ENCODE measurements around the gene S100P. TPM values are rescaled to one million over a fixed set of nuclear protein-coding genes. Genes with fewer than 3 reads are reported as not detected.
"Not testable (repeated sequence)": the region's sequence is repeated elsewhere in the genome, so short reads cannot be mapped to it uniquely, and the experiment has no call there.

S100P gene
- polyA plus RNA-seq, 10 donors: 0.39 to 3.2 (median 1.9) TPM; not detected in 1

DNA sequence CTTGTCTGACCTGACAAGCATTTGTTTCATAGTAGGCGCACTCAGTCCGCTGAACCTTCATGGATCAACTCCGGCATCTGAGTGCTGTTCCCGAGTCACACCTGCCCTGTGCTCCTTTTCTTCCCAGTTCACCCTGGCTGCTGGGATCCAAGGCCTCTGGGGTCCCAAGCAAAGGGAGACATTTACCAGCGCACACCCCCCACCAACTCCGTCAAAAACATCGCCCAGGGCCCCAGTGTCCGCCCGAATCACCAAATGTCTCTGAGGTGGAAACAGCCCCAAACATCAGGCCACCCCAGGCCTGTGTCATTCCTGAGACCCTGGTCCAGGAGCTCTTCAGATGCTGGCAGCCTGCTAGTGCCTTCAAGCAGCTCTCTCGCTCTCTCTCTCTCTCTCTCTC lies 27.4 kb downstream of the S100P start:
- DNase-seq: no peak

DNA sequence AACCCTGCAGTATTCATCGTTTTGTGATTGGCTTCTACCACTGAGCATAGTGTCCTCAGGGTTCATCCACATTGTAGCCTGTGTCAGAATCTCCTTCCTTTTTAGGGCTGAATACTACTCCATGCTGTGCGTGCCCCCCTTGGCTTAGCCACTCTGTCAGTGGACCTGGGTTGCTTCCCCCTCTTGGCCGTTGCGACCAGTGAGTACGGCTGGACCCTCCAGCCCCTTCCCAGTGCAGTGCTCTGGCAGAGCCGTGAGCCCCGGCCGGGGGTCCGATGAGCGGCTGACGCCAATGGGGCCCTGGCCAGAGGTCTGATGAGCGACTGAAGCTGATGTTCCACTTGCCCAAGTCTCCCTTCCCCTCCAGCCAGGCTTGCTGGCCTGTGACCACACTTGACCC lies 29.2 kb downstream of the S100P start:
- no peak for DNase-seq

DNA sequence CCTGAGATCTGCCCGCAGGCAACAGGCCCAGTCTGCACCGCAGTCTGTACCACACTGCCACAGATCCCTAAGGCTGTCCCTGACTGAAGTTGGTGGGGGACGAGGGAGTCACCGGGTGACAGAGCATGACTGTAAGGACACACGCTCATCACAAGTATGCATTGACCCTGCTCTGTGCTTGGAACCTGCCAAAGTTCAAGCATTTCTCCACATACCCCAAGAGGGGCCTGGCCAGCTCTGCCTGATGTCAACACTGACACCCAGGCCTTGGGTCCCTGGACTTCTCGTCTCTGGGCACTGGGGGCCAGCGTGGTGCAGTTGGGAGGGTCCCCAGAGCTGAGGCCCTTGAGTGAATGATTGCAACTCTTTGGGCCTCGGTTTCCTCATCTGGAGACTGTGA lies 30.2 kb downstream of the S100P start:
- DNase-seq: no peak

DNA sequence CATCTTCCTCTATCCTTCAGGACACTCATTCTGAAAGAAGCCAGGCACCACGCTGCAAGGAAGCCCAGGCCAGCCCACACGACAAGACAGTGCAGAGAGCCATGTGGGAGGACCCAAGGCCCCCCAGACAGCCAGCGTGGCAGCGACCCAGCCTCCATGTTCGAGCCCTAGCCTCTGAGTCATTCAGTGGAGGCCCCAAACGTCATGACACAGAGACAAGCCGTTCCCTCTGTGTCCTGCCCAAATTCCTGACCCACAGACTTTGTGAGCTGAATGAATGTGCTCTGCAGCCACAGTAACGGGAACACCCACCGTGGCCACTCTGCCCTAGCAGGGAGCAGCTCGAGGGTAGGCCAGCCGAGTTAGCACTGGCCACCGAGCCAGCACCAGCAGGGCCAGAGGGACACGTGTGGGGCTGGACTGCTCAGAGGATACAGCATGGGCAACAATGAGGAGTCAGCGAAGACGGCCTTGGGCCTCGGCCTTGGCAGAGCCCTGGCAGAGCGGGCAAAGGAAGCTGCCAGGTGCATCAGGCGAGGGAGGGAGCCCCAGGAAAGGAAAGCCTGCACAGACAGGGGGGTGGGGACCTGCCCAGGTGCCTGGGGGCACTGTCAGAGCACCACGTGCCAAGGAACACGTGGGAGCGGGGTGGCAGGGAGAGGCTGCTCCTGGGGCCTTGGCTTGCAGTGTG lies 30.9 kb downstream of the S100P start:
- DNase-seq: no peak

DNA sequence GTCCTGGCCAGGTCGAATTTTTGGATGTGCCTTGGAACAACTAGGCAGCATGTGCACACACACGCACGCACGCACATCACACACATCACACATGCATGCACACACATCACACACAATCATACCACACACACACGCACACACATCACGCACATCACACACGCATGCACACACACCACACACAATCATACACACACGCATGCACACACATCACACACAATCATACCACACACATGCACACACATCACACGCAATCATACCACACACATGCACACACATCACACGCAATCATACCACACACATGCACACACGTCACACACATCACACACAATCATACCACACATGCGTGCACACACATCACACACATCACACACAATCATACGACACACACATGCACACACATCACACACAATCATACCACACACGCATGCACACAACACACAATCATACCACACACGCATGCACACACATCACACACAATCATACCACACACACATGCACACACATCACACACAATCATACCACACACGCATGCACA lies 31.8 kb downstream of the S100P start:
- DNase-seq: not testable (repeated sequence)

DNA sequence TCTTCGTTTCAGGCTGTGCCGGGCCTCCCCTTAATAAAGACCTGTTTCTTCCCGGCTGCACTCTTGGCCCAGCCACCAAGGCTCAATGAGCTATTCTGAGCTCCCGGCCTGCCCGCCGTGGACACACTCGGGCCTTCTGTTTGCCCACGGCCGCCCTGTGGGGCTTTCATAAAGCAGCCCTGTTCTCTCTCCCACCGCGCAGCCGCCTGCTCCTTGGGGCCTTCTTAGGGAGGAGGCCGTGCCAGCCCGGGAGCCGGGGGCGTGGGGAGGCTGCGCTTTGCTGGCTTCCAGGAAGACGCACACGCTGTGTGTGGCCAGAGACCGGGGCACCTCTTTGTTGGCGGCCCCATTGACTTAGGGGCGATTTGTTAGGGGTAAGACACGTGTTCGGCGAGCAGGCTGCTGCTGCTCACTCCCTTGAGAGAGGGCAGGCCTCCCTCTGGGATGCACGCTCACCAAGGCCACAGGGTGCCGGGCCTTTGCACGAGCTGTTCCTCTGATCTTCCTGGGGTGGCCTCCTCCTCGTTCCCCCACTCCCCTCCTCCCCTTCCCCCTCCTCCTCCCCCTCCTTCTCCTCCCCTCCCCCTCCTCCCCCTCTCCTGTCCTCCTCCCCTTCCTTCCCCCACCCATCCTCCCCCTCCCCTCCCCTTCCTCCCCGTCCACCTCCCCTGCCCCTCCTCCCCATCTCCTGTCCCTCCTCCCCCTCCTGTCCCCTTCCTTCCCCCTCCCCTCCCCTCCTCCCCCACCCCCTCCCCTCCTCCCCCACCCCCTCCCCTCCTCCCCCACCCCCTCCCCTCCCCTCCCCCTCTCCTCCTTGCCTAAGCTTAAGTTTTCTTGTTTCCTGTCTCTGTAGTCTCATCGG lies 33.6 kb downstream of the S100P start:
- DNase-seq: no peak

DNA sequence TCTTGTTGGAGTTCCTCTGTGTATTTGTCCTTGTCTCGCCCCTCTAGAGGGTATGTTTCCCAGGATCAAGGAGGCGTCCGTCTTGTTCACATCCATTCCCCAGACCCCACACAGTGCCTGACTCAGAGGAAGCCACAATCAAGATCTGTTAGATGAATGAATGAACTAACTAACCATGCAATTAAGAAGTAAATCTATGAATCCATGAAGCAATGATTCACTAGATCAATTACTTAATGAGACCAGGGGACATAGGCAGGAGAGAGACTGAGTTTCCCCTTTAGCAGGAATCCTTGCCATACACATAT lies 34.2 kb downstream of the S100P start:
- DNase-seq: no peak

DNA sequence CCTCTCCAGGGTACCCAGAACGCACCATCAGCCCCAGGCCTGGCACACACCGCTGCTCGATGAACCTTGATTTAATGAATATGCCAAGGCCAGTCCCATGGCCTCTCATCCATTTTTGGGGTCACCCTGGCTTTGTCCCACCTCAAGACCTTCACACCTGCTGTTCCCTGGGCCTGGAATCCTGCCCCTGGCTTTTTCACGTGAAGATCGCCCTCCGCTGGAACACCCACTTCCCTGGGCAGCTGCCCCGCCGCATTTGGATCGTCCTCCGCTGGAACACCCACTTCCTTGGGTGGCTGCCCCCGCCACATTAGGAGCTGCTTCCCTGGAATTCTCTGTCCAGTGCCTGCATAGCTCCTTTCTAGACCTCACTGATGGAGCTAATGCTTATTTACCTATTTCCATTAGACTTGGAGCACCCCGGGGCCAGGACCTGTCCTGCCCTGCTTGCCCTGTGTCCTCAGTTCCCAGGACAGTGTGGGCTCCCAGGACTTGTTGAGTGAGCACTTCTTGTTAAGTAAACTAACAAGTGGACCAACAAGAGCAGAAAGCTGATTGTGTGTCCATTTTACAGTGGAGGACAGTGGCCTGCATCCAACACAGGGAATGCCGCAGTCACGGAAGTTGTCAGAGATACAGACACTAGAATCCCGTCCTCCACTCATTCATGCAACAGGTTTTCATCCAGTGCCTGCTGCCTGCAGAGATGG lies 34.8 kb downstream of the S100P start:
- no peak for DNase-seq

DNA sequence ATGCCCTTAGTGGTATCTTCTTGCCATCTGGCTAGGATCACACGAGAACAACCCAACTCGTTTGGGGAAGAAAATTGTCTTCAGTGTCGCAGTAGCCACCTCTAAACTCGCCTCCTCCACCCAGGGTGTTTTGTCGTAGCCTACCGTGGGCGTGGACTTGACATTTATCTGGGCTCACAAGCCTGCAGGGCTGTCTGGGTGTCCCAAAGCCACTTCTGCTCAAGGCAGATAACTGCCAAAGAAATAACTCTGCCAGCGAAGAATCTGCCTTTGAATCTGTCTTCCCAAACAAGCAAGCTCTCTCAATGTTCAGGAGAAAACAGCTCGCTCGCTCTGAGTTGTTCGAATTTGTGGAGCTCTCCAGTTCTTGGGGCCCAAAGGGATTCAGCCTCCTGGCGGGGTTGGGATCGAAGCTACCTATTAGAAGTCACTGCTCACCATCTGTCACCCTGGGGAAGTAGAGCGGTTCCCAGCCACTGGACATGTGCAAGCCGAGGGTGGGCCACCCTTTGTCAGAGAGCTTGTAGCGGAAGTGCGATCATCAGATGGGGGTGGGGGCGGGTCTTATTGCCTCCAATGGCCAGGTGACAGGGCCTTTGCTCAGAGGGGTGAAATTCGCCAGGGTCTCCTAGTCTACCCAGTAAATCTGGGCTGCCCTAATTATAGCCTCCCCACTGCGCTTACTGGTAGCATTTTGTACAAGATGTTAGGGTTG lies 37.1 kb downstream of the S100P start:
- no peak for DNase-seq

DNA sequence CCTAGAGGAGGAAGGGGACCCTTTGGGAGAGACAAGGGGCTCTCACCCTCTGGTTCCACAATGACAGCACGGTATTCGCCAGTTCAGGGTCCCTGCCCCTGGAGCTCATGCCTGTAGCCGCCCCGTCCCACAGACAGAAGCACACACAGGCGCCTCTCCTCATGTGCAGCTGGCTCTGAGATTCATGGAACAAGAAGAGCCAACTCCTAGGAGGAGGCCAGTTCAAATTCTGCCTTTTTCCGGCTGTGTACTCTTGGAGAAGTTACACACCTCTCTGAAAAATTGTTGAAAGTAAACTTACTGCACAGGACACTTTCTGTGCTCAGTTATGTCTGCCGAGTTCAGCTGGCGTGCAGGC lies 37.6 kb downstream of the S100P start:
- no peak for DNase-seq

DNA sequence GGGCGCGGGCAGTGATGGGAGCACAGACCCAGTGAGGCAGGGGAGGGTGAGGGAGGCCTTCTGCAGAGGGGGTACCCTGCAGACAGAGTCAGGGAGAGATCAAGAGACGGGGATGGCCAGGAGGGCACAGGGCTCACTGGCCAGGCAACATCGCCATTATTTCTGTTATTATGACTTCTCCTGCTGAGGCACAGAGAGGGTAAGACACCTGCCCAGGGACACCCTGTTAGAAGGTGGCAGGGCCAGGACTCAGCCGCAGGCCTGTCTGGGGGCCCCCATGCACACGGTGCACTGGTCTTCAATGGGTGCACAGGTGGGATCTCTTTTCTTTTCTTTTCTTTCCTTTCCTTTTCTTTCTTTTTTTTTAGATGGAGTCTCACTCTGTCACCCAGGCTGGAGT lies 38.1 kb downstream of the S100P start:
- no peak for DNase-seq

DNA sequence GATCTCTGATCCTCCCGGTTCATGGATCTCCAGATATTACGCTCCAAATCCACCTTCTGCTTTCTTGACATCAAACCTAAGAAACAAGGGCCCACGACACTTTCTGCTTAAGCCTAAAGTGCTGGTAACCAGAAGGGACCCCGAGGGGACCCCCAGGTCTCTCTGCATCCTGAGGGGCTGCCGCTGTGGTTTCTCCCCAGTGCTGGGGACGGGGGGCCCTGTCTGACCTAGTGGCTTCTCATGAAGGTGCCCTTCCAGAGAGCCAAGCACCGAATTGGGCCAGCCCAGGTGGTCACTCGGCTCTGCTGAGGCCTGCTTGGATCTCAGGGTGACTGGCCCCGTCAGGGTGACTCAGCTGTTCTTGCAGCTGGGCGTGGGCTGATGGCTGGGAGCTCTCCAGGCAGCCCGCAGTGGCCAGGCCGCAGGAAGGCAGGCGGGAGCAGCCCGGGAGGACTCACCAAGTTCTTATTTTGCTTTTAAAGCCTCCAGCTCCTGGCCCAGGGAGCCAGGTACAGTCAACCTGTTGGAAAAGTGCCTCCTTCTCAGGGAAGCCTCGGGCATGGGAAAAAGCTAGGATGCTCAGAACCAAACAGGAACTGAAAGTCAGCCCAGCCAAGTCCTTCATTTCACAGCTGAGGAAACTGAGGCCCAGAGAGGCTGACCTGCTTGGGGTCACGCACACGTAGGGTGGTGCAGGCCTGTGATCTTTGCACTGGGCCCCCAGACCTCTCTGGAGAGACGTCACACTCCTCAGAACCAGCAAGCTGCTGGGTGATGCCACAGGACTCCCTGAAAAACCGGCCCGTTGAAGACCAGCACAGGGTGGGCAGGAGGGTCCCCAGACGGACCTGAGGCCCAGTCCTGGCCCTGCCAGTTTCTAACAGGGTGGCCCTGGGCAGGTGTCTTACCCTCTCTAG lies 39.0 kb downstream of the S100P start:
- peak in 1 of 3 donors; percentile 50 for DNase-seq

DNA sequence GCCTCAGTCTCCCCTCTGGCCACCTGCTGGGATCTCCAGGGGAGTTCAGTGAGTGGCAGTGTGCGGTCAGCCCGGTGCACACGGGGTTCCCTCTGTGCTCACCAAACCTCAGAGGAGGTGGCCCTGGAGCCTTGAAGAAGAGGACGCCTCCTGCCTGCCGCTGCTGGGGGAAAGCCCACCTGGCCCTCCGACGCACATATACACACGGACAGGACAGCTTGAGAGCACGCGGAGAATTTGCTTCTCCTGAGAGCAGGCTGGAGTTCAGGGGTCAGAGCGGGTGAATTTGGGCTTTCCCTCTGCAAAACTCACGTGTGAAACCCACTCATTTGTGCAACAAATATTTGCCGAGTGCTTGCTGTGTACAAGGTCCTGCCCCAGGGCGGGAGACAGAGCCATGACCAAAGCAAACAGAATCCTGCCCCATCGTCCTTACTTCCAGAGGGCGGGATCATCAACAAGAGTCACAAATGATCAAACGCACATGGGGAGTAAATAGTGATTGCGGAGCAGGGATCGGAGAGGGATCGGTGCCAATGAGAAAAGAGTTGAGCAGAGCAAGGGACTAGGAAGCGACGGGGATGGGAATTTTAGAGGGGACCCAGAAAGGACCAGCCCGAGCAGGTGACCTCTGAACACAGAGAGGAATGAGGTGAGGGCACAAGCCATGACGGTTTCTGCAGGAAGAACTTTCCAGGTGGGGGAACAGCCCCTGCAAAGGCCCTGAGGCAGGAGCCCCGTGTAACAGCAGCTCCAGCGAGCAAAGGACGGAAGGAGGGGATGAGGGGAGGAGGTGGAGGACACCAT lies 39.9 kb downstream of the S100P start:
- no peak for DNase-seq

DNA sequence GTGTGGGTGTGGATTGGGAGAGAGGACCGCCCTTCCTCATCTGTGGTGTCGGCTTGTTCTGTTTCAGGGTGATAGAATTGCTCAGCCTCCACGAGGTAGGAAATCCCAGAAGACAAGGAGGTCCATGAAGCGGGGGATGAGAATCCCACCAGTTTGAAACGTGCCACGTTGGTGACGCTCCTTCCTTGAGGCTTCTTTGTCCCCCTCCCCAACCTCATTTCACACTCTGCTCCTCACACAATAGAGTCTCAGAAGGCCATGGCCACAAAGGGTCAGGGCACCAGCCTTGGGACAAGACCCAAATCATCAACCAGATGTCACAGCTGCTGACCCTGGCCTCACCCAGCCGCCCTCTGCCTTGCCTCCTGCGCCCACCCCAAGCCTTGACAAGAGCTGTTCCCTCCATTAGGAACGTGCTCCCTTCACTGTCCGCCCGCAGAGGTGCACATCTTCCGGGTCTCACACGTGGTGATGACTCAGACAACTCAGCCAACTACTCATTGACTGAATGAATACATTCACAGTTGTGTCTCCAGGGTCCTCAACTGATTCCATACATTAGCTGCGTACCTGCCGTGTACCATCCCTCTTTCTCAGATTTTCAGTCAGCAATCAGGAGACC lies 40.6 kb downstream of the S100P start:
- no peak for DNase-seq

DNA sequence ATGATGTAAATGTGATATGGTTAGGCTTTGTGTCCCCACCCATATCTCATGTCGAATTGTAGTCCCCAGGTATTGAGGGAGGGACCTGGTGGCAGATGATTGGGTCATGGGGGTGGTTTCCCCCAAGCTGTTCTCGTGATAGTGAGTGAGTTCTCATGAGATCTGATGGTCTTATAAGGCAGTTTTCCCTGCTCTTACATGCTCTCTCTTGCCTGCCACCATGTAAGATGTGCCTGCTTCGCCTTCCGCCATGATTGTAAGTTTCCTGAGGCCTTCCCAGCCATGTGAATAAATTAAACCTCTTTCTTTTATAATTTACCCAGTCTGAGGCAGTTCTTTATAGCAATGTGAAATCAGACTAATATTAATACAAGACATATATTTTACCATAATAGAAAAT lies 46.2 kb downstream of the S100P start:
- no peak for DNase-seq

DNA sequence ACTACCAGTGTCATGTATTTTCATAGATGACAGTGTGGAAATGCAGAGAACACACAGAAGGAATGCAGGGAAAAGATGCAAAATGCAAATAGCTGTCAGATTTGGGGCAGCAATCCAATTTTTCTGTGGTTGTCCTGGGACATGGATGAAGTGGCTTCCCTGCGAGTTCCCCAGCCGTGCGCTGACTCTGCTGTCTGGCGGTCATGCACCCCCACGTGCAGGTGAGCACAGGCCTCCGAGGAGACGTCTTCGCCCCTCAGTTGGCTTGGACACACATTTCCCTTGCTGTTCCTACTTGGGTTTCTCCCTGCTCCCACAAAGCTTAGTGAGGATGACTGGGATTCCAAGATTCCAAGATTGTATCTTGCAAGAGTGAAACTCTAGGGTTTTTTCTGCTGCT lies 46.7 kb downstream of the S100P start:
- no peak for DNase-seq

DNA sequence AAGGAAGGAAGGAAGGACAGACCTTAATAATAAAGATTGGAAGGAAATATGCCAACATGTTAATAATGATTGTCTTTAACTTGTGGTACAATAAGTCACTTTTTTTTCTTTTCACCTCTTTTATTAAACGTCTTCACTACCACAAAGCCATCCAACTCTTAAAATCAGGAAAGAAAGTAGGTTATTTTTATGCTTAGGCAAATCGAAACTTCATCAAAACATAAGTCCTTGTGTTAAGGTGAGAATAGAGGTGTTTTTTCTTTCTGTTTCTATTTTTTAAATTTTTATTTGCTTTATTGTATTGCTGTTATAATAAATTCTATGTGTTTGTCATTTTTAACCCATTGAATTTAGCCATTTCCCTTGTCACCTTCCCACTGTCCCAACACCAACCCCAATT lies 48.8 kb downstream of the S100P start:
- DNase-seq: no peak

DNA sequence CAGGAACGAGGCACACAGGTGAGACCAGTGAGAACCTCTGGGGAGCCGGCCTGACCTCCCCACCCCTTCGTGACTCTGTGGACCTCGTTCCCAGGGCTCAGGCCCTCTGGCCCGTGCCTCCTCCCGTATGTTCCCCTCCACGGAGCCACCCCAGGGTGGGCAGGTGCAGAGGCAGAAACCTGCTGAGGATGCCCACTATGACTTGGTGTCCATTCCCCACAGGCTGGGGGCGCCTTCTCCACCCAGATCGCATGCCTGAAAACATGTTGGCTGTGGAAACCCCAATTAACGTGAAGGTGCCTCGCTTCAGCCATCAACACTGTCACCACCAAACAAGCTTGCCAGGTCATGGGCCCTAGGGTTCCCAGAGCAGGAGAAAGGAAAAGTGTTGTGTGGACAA lies 49.3 kb downstream of the S100P start:
- no peak for DNase-seq

Measured in muscle of back (tissue), 11 donors.